Esophagus squamous epithelium (tissue), 5 donors: ENCODE measurements around the gene BRWD1. TPM values are rescaled to one million over a fixed set of nuclear protein-coding genes. Genes with fewer than 3 reads are reported as not detected.

Experiments used
- DNase-seq: peaks from one replicate; lab custom pipeline; 2025; lab: John Stamatoyannopoulos, UW
- H3K27ac ChIP-seq, 4 donors: fragments of 200-600 bp; sonication (generic); one replicate each; pipeline ENCODE4 v1.5.1; 2016 to 2019; ENCODE audit warnings: mild to moderate bottlenecking in 1 of 4
- H3K27me3 ChIP-seq, 4 donors: fragments of 200-600 bp; sonication (generic); 1 replicate in 3 of 4; 2 replicates in 1 of 4; pipeline versions ENCODE4 v1.5.1 to v1.6.0; 2017 to 2021; ENCODE audit warnings: antibody characterized with exemption in 1 of 4
- H3K36me3 ChIP-seq, 3 donors: fragments of 200-600 bp; sonication (generic); one replicate each; pipeline ENCODE4 v1.5.1; 2016 to 2019
- H3K4me1 ChIP-seq, 3 donors: fragments of 200-600 bp; sonication (generic); one replicate each; pipeline ENCODE4 v1.5.1; 2017 to 2019
- H3K4me3 ChIP-seq, 4 donors: fragments of 200-600 bp; sonication (generic); 1 replicate in 3 of 4; 2 replicates in 1 of 4; pipeline ENCODE4 v1.5.1; 2016 to 2019; ENCODE audit warnings: mild to moderate bottlenecking in 2 of 4, moderate library complexity in 1 of 4
- H3K9me3 ChIP-seq, 3 donors: fragments of 200-600 bp; sonication (generic); one replicate each; pipeline ENCODE4 v1.5.1; 2016 to 2019
- POLR2A ChIP-seq, 4 donors: fragments of 450-650 bp; IDR thresholded peaks; one replicate each; pipeline ENCODE4 v1.6.1; 2017; ENCODE audit warnings: antibody characterized with exemption in 4 of 4, mild to moderate bottlenecking in 4 of 4, moderate library complexity in 3 of 4
- WGBS, 2 donors: methylation state at CpG; one replicate each; pipeline ENCODE4 v1.1.5; 2018; 5-methylcytosine and 5-hydroxymethylcytosine counted together
- intact Hi-C: fragments of 100-400 bp; cut with DNase I; formaldehyde crosslinking; loops from one replicate; pipeline ENCODE4 v1.15.0; 2022
- total RNA-seq, 4 donors: library from RNA; depleted of rRNA; stranded (reverse); fragments of >200 nt; gene quantifications; one replicate each; pipeline ENCODE4 v1.1.0, GENCODE V29; 2016
- TF ChIP-seq, protein P1 (sequence below), 6 experiments: fragments of 450-650 bp in 4 of 6; fragments of 200-600 bp in 2 of 6; sonication (generic) in 2 of 6; IDR thresholded peaks; one replicate each; pipeline ENCODE4 v1.5.1; 2016 to 2019; ENCODE audit warnings: antibody characterized with exemption in 6 of 6, mild to moderate bottlenecking in 4 of 6, moderate library complexity in 4 of 6
- donor health status: DM: yes; HTN: yes; CAD: no.

Gene BRWD1
- total RNA-seq, 4 donors from 2014 or later, result 22.1 to 57.2 (median 26.0) TPM

DNA sequence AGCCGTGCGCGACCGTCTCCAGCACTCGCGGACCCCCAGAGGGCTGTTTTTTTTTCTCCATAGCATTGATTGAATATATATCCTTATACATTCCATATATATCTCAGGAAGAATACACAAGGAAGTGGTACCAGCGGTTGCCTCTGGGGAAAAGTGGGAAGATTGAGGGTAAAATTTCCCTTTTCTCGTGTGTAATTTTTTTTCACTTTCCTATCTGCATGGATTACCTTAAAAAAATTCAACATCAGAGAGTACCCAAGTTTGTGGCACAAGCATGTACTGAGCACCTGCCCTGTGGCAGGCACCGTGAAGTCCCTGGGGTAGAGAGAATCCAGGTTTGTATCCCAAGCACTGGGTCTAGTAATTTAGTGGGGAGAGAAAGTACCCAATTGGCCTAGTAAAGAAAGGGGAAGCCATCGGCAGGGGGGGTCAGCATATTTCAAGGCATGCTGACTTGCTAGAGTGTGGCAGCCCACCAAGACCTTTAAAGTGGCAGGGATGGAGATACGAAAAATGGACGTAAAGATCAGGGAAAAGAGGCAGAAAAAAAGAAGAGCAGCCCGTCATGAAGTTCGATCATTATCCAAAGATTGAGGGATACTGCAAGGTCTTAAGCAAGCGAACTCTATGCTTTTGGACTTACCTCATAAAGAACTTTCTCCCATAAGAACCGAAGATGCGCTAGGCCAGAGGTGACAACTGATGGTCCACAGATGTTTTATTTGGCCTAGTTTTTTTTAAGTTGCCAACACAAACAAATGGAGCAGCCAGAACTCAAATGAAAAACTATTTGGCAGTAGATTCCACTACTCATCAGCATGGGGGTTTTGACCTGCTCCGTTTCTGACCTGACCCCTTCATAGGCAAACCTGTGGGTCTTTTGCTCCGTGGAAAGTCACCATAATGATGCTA, 36.9 kb upstream of the BRWD1 start:
- DNase-seq, result no peak
- no peaks in the 10 kb centered on the region for H3K9me3 ChIP-seq
- peaks cover 3 to 35% (median 24%) of the 10 kb centered on the region in 3 donors for H3K4me1 ChIP-seq
- H3K4me3 ChIP-seq, result peak overlapping the region; percentile 66 to 74 (median 70)
- H3K27ac ChIP-seq, result peak overlapping the region; percentile 93 to 99 (median 99)
- TF ChIP-seq, protein P1, sequence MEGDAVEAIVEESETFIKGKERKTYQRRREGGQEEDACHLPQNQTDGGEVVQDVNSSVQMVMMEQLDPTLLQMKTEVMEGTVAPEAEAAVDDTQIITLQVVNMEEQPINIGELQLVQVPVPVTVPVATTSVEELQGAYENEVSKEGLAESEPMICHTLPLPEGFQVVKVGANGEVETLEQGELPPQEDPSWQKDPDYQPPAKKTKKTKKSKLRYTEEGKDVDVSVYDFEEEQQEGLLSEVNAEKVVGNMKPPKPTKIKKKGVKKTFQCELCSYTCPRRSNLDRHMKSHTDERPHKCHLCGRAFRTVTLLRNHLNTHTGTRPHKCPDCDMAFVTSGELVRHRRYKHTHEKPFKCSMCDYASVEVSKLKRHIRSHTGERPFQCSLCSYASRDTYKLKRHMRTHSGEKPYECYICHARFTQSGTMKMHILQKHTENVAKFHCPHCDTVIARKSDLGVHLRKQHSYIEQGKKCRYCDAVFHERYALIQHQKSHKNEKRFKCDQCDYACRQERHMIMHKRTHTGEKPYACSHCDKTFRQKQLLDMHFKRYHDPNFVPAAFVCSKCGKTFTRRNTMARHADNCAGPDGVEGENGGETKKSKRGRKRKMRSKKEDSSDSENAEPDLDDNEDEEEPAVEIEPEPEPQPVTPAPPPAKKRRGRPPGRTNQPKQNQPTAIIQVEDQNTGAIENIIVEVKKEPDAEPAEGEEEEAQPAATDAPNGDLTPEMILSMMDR (IDR thresholded peaks at IDR 0.05), result no peak
- TF ChIP-seq POLR2A (IDR thresholded peaks at IDR 0.05), result no peak
- peaks cover 0 to 9% (median 0%) of the 10 kb centered on the region in 3 donors for H3K36me3 ChIP-seq
- WGBS, 2 donors, result 55 to 67% methylated on average over 18 of the region's 19 CpGs
- H3K27me3 ChIP-seq, result no peaks in the 10 kb centered on the region
- intact Hi-C loops, result no loop called here

DNA sequence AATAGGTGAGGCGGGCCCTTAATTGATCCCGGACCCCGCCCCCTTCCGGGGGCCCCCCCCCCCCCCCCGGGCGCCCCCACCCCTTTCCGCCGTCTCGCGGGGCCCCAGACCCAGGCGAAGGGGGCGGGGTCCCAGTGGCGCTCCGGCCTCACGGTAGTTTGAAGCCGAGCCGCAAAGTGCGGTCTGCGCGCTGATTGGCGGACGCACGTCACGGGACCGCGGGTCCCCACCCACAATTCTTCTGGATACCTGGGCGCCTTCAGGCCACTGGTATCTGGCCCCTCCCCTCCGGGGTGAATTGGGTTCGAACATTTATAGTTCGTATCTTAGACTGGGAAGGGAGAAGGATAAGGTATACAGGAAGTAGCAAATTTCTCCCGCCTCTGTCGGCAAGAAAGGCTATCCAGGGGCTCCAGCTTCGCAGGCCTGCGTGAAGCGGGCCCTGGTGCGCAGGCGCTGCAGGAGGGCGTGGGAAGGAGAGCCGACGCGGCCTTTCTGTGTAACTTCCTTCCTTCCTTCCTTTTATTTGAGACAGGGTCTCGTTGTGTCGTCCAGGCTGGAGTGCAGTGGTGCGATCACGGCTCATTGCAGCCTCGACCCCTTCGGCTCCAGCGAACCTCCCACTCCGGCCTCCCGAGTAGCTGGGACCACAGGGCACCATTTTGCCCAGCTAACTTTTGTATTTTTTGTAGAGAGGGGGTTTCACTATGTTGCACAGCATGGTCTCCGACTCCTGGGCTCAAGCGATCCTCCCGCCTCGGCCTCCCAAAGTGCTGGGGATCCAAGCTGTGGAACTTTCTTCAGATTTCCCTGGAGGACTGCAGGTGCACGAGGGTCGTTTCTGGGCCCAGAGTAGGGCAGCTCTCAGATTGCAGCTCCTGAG, 36.0 kb upstream of the BRWD1 start:
- Histone ChIP-seq H3K4me3 (peak overlapping the region; percentile 66 to 74 (median 70)), H3K27ac (peak overlapping the region; percentile 93 to 99 (median 99)), H3K36me3 (peaks cover 0 to 18% (median 0%) of the 10 kb centered on the region in 3 donors), H3K27me3 (no peaks in the 10 kb centered on the region), H3K9me3 (no peaks in the 10 kb centered on the region), H3K4me1 (peaks cover 3 to 44% (median 24%) of the 10 kb centered on the region in 3 donors)
- peak in 2 of 4 donors; percentile 20 to 55 for TF ChIP-seq POLR2A (IDR thresholded peaks at IDR 0.05)
- TF ChIP-seq, protein P1 (IDR thresholded peaks at IDR 0.05), result peak in 1 of 6 experiments; percentile 18
- WGBS, 2 donors, result 6 to 9% methylated on average over 12 to 23 of the region's 56 CpGs
- peak; percentile 78 for DNase-seq
- intact Hi-C loops, result no loop called here

DNA sequence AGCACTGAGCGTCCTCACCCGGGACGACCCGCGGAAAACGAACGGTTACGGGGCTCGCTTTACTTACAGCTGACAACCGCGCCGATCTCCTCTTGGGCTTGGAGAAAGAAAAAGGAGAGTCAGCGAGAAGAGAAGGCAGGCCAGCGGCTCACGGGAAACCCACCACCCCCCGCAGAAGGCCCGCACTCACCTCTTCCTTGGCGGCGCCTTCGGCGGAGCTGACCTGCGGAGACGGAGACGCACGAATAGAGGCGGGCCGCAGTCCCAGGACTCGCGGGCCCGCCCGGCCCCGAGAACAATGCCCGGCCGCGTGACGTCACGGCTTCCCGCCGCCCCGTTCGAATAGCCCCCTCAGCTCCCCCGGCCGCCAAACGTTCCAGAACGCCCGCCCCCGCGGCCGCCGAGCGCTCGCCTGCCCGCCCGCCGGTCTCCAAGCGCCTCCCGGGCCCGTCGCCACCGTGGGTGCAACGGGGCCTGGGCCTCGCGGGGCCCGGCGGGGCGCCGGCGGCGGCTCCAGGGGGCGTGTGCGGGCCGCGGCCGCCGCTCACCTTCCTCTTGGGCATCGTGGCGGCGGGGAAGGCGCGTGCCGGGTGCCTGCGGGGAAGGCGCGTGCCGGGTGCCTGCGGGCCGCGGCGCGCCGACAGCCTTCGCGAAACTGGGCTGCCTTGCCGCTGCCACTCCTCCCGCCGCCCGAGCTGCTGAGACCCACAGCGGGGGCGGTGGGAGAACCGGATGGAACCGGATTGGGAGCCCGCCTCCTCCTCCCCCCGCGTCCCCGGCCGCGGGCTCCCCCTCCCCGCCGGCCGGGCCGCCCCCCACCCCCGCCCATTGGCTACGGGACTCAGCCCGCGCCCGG, 35.2 kb upstream of the BRWD1 start, which contains the start of gene HMGN1:
Gene HMGN1, minus strand, starts transcription at position 734 of the 856 bp plus-strand sequence. Its CDS starts 171 bp downstream, at position 563.
- H3K27ac ChIP-seq, result peak within 1 kb of the TSS; percentile 93 to 99 (median 99)
- peak; percentile 77 for DNase-seq

DNA sequence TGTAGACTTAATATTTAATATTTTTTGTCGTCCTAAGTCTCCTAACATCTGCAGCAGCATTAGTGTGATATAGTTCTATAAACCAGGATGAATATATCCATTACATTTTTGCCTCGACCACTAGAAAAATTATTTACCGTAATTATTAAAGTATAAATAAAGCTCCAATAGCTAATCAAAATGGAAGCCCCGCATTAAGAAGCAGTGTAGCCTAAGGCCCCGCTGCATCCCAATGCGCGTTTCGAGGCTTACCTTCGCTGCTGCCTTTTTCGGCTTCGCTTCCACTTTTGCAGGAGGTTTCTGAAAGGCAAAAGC, 34.6 kb upstream of the BRWD1 start:
- intact Hi-C loops, result no loop called here
- Histone ChIP-seq H3K36me3 (peaks cover 4 to 32% (median 4%) of the 10 kb centered on the region in 3 donors), H3K9me3 (no peaks in the 10 kb centered on the region), H3K4me3 (peak overlapping the region; percentile 66 to 74 (median 70)), H3K4me1 (peaks cover 3 to 46% (median 24%) of the 10 kb centered on the region in 3 donors), H3K27ac (peak overlapping the region; percentile 93 to 99 (median 99)), H3K27me3 (no peaks in the 10 kb centered on the region)
- 0% methylated on average over 9 of the region's 11 CpGs for WGBS, 2 donors
- TF ChIP-seq, protein P1 (IDR thresholded peaks at IDR 0.05), result no peak
- TF ChIP-seq POLR2A (IDR thresholded peaks at IDR 0.05), result no peak
- no peak for DNase-seq

More for the DNA sequence above, 35.2 kb upstream of the BRWD1 start, which contains the start of gene HMGN1:
- H3K9me3 ChIP-seq, result no peaks in the 10 kb centered on the region
- peaks cover 3 to 46% (median 24%) of the 10 kb centered on the region in 3 donors for H3K4me1 ChIP-seq
- TF ChIP-seq, protein P1 (IDR thresholded peaks at IDR 0.05), result peak in 3 of 6 experiments; percentile 7 to 12 (median 9)
- peak in 2 of 4 donors; percentile 78 to 83 for TF ChIP-seq POLR2A (IDR thresholded peaks at IDR 0.05)
- peaks cover 0 to 26% (median 0%) of the 10 kb centered on the region in 3 donors for H3K36me3 ChIP-seq
- no CpG with 5 or more reads among the region's 116 CpGs for WGBS, 2 donors
- no peaks in the 10 kb centered on the region for H3K27me3 ChIP-seq
- intact Hi-C loops, result no loop called here
- peak within 1 kb of the TSS; percentile 66 to 74 (median 70) for H3K4me3 ChIP-seq
